ENCODE data around the gene FBXO34.
"Not testable (repeated sequence)": the region's sequence is repeated elsewhere in the genome, so short reads cannot be mapped to it uniquely, and the experiment has no call there.

The FBXO34 gene

GRCh38 chr14:55309761-55310365 lies 38.6 kb downstream of the FBXO34 start:
- no peak for DNase-seq (ENCODE audit: low read depth)

- DNase-seq (ENCODE audit: low read depth), result not testable (repeated sequence)
Observed at GRCh38 chr14:55312379-55313030, 41.3 kb downstream of the FBXO34 start.

DNA sequence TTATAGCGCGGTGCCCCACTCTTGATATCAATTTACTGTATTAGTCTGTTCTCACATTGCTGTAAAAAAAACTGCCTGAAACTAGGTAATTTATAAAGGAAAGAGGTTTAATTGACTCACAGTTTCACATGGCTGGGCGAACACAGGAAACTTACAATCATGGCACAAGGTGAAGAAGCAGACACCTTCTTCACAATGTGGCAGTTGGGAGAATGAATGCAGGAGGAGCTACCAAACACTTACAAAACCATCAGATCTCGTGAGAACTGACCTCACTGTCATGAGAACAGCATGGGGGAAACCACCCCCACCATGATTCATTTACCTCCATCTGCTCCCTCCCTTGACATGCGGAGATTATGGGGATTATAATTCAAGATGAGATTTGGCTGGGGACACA lies 42.3 kb downstream of the FBXO34 start:
- DNase-seq (ENCODE audit: low read depth), result no peak

DNA sequence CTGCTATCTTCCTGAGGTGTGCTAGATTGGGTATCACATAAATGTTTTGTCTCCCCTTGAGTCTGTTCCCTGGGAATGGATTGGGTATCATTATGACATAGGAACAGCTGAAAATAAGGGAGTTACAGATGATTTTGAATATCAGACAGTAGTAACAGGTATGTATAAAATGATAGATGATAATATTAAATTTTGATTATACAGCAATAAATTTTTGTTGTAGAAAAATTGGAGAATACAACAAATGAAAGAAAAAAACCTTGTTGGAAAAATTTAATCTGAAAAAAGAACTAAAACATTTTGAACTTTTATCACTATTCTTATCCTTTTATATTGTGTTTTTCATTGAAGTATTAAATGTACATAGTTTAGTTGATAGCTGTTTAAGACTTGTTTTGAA lies 43.2 kb downstream of the FBXO34 start:
- no peak for DNase-seq (ENCODE audit: low read depth)

DNA sequence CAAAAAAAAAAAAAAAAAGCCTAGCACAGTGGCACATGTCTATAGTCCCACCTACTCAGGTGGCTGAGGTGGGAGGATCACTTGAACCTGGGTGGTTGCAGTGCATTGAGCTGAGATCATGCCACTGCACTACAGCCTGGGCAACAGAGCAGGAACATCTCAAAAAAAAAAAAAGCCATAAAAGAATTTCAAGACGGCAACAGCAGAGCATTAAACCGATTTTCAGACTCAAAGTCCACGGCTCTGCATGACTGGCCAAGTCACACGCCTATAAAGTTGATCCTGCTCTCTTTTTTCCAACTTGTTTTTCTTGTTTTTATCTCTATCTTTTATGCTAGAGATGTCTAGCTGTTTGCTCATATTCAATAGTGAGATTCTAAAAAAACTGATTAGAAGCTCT lies 45.3 kb downstream of the FBXO34 start:
- DNase-seq (ENCODE audit: low read depth), result no peak

DNA sequence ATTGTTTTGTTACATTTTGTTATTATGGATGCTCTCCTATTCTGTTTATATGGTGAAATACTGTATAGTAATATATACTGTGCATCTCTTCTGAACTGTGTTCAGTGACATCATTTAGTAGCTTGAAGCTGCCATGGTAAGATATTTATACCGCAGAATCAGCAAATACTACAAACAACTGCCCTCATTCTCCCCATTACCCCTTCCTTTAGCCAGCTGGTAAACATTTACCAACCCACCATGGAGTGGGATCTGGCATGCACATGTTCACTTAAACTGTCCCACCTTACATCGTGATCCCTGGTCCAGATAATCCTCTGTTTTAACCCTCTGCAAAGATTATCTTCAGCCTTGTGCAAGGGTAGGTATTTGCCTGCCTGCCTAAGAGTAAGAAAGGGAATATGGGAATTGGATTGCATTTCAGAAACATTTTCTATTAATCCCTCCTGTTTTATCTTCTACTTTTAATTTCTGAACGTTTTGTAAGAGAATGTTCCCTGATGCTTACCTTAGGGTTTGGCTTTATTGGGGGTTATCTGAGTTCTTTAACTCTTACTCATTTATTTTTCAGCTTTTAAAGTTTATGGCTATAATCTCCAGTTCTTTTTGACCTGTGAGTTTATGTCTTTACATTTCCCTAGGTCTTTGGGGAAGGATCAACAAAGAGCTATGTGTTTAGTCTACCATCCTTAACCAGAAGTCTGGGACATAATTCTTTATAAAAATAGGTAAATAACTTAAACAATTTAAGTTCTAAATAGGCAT lies 46.5 kb downstream of the FBXO34 start:
- no peak for DNase-seq (ENCODE audit: low read depth)

GRCh38 chr14:55318694-55319093 lies 47.5 kb downstream of the FBXO34 start:
- DNase-seq (ENCODE audit: low read depth), result no peak

DNA sequence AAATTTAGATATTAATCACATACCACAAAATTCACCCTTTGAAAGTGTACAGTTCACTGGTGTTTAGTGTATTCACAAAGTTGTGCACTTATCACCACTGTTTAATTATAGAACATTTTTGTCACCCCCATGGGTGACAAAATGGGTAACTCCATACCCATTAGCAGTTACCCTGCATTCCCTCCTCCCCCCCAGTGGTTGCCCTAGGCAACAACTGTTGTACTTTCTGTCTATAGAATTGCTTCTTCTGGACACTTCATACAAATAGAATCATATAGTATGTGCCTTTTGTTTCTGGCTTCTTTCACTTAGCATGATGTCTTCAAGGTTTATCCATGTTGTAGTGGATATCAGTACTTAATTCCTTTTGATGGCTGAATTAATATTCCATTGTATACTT lies 52.7 kb downstream of the FBXO34 start:
- no peak for DNase-seq (ENCODE audit: low read depth)

DNA sequence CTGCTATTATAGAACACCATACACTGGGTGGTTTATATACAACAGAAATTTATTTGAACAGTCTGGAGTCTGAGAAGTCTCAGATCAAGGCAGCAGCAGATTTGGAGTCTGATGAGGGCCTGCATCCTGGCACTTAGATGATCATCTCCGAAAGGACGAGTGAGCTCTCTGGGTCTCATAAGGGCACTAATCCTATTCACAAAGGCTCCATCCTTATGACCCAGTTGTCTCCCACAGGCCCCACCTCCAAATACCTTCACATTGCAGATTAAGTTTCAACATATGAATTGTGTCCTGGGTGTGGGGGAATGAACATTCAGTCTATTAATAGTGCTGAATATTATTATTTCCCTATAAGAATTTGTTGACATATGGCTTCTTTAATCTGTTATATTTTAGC lies 53.6 kb downstream of the FBXO34 start:
- no peak for DNase-seq (ENCODE audit: low read depth)

GRCh38 chr14:55327179-55327578 lies 56.0 kb downstream of the FBXO34 start:
- no peak for DNase-seq (ENCODE audit: low read depth)

- DNase-seq (ENCODE audit: low read depth), result no peak
Observed at GRCh38 chr14:55328317-55328716, 57.1 kb downstream of the FBXO34 start.

DNA sequence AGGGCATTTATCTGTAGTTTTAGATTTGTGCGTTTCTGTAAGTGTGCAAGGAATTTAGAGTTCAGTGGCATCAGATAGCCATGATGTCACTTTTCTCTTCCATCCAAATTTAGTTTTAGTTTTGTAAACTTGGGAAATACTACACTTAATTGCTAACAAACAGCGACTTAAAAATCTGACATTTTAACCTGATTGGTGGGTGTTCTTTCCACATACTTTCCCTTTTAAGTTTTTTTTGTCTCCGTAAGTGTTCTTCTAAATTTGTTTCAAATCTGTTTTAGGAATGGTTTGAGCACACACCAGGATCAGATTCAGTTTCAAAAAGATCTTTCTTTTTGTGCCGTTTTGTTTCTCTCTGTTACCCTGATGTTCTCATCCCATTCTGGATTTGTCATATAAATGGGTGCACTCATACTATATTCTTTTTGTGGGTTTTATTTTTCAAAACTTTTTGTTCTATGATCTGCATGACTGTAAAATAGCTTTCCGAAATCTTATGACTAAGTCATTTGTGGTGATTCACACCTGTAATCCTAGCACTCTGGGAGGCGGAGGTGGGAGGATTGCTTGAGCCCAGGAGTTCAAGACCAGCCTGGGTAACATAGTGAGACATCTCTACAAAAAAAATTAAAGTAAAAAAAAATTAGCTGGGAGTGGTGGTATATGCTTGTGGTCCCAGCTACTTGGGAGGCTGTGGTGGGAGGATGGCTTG lies 58.9 kb downstream of the FBXO34 start:
- no peak for DNase-seq (ENCODE audit: low read depth)

GRCh38 chr14:55332654-55333570 lies 61.7 kb downstream of the FBXO34 start:
- no peak for DNase-seq (ENCODE audit: low read depth)

DNA sequence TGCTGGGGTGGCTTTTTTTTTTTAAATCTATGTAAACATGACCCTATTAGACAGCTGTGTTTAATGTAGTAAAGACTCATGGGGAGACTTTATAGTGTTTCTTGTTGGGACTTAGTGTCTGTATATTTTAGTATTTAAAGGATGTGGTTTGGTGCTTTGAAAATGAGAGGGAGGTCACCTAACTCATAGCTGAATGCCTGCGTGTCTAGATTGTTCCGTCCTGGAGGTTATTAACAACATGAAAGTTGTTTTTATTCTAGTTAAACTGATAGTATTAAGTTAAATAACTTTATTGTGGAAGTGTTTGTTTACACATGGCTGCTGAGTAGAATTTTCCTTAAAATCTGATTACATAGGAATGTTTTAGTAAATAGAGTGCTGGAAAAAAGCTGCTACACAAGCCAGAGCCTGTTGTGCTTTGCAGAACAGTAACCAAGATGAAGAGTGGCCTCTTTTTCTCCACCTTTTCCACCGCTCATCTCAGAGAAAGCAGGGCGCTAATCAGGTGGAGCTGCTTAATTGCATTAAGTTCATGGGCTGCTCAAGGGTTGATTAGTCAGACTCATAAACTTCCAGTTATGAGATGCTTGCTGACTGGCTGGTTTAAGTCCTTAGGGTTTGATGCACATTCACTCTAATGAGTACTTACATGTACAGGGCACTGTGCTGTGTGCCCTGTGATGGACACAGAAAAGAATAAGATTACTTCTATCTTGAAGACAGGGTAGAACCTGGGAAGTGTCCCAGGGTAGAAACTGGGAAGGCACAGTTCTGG lies 62.7 kb downstream of the FBXO34 start:
- no peak for DNase-seq (ENCODE audit: low read depth)

GRCh38 chr14:55336162-55336561 lies 64.9 kb downstream of the FBXO34 start:
- DNase-seq (ENCODE audit: low read depth), result no peak

GRCh38 chr14:55336691-55337090 lies 65.5 kb downstream of the FBXO34 start:
- DNase-seq (ENCODE audit: low read depth), result no peak

DNA sequence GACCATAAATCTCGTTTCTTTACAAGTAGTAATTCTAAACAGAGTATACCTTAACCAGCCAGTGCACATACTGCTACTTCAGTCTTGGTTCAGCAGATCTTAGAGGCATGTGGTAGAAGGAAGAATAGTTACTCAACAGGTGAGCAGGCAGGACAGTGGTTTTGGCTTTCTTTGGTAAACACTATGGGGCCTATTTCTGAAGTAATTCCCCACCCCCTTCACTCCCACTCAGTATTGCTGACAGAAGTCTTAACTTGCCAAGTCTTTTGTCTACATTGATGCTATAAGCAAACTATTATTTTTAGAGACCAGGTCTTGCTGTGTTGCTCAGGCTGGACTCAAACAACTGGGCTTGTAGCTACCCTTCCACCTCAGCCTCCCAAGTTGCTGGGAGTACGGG lies 68.5 kb downstream of the FBXO34 start:
- DNase-seq (ENCODE audit: low read depth), result no peak

DNA sequence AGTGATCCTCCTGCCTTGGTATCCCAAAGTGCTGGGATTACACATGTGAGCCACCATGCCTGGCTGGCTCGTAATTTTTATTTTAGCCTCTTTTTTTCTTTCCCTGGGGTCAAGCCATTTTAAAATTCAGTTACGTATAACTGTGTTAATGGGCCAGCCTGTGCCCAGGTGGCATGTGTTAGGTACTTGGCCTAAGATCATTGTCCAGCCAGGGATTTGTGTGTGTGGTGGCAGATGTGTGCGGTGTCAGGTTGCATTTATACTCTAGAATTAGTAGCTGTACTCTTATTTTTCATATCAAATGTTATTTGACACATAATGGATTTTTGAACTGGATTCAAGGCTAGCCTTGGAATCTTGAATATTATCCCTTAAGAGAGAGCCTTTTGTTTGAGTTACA lies 69.3 kb downstream of the FBXO34 start:
- DNase-seq (ENCODE audit: low read depth), result no peak

DNA sequence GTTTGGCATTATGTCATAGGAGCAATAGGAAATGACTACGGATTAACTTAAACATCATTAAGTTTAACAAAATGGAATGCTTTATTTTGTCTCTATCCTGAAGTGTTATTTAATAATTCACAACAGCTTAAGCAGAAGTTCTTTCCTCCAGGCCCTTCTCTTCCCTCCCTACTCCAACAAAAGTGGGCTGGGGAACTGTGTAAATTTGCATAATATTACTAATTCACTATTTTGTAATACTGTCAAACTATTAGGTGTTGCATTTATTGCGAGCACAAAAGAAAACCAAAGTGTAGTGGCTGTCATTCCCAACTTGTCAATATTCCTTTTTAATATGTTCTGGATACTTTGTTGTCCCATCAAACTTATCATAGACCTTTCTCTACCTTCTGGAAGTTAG lies 70.6 kb downstream of the FBXO34 start:
- no peak for DNase-seq (ENCODE audit: low read depth)

DNA sequence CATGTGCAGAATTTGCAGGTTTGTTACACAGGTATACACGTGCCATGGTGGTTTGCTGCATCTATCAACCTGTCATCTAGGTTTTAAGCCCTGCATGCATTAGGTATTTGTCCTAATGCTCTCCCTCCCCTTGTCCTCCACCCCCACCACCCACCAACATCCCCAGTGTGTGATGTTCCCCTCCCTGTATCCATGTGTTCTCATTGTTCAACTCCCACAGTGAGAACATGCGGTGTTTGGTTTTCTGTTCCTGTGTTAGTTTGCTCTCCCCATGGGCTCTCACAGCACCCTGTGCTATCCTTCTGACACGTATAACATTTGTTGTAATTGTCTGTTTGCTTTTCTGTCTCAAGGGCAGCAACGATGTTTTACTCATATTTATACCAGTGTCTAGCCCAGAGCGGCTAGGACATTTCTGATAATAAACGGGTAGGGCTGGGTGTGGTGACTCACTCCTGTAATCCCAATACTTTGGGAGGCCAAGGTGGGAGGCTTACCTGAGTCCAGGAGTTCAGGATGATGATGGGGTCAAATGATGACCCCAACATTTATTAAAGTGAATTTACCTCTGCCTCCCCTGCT lies 73.5 kb downstream of the FBXO34 start:
- DNase-seq (ENCODE audit: low read depth), result not testable (repeated sequence)

GRCh38 chr14:55347040-55347439 lies 75.8 kb downstream of the FBXO34 start:
- DNase-seq (ENCODE audit: low read depth), result no peak
